22Rv1 (cell line): ENCODE measurements around the gene ZNF112.

Source experiments
- H3K27ac ChIP-seq: fragments of 450-650 bp; 2 replicates; pipeline ENCODE4 v1.5.1; 2017
- CTCF ChIP-seq: fragments of 450-650 bp; IDR thresholded peaks from 2 replicates; pipeline ENCODE4 v1.5.1; 2017; ENCODE audit warnings: mild to moderate bottlenecking
- ZFX ChIP-seq: fragments of 450-650 bp; IDR thresholded peaks from 2 replicates; pipeline ENCODE4 v1.6.1; 2017; ENCODE audit warnings: antibody characterized with exemption, borderline replicate concordance

The ZNF112 gene

GRCh38 chr19:44280916-44281315, 75.6 kb downstream of the ZNF112 start:
- H3K27ac ChIP-seq: no peak overlapping the region
- TF ChIP-seq ZFX: no peak
- TF ChIP-seq CTCF: no peak

DNA sequence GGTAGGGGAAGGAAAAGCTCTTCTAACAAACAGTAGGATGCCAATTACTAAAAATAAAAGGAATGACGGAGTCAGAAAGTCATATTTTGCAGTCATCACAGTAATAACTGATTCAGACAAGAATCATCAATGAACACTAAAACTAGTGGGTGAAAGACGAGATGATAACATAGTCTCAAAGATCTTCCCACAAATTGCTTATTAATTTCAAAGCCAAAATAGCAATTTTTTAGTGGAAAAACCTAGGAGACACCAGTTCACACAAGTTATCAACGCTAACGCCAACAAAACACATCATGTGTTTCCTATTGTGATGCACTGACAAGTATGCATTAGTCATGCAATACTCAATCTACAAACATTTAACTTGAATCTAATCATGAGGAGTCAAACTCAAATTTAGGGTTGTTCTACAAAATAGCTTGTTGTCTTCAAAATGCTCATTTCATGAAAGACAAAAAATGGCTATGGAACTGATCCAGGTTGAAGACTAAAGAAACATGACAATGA, 78.2 kb downstream of the ZNF112 start:
- TF ChIP-seq ZFX (no peak), CTCF (no peak)
- H3K27ac ChIP-seq: no peak overlapping the region

DNA sequence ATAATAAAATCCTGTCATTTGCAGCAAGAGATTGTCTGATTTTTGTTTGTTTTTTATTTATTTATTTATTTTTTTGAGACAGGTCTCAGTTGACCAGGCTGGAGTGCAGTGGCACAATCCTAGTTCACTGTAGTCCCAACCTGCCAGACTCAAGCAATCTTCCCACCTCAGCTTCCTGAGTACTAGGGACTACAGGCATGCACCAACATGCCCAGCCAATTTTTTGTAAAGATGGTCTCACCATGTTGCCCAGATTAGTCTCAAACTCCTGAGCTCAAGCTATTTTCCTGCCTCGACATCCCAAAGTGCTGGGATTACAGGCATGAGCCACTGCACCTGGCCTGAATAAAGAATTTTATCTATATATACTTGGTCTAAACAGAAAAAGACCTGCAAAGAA, 79.1 kb downstream of the ZNF112 start:
- TF ChIP-seq ZFX (no peak), CTCF (no peak)
- no peak overlapping the region for H3K27ac ChIP-seq
